PC-3 (cell line): ENCODE measurements around the gene NCL. TPM values are rescaled to one million over a fixed set of nuclear protein-coding genes. Genes with fewer than 3 reads are reported as not detected.
"Not testable (repeated sequence)": the region's sequence is repeated elsewhere in the genome, so short reads cannot be mapped to it uniquely, and the experiment has no call there.

Experiments used
- ATAC-seq: fragments of 200-7000 bp; cut with Tn5 transposase; 2 replicates; pipeline ENCODE4 v1.9.1; 2020; ENCODE audit warnings: mild to moderate bottlenecking, moderate library complexity
- BruUV-seq: library from RNA; stranded (reverse); fragments of 400-500 nt; replicated peaks from 2 replicates; lab custom pipeline; 2021; lab: Mats Ljungman, UMichigan
- CTCF ChIA-PET: fragments of 300-600 bp; sonication (Branson Sonifier 250); formaldehyde crosslinking; loops from one replicate; lab custom pipeline; 2022; ENCODE audit warnings: antibody characterized with exemption; lab: Charles Lee
- POLR2A ChIA-PET: fragments of 300-600 bp; sonication (Branson Sonifier 250); formaldehyde crosslinking; loops from one replicate; lab custom pipeline; 2022; ENCODE audit warnings: antibody characterized with exemption; ENCODE audit not compliant: unreplicated experiment; lab: Charles Lee
- DNase-seq: peaks from one replicate; pipeline ENCODE4 v3.0.0-alpha.2; 2015
- H2AFZ ChIP-seq: fragments of 300-600 bp; sonication (generic); 2 replicates; pipeline ENCODE4 v1.6.0; 2016; ENCODE audit warnings: antibody characterized with exemption, low read length
- H3F3A ChIP-seq: fragments of 300-600 bp; sonication (generic); one replicate; pipeline ENCODE4 v1.6.0; 2017; ENCODE audit warnings: antibody characterized with exemption, low read length, control low read depth, mild to moderate bottlenecking; ENCODE audit not compliant: unreplicated experiment
- H3K27ac ChIP-seq: fragments of 300-600 bp; sonication (generic); 2 replicates; pipeline ENCODE4 v1.5.1; 2016; ENCODE audit warnings: mild to moderate bottlenecking, low read length
- H3K27me3 ChIP-seq: fragments of 300-600 bp; sonication (generic); 2 replicates; pipeline ENCODE4 v1.6.1; 2016; ENCODE audit warnings: low read length, mixed read lengths
- H3K36me3 ChIP-seq: fragments of 300-600 bp; sonication (generic); 2 replicates; pipeline ENCODE4 v1.6.1; 2016; ENCODE audit warnings: low read depth, mixed run types, low read length, mixed read lengths
- H3K4me1 ChIP-seq: fragments of 300-600 bp; sonication (generic); 2 replicates; pipeline ENCODE4 v1.5.1; 2016; ENCODE audit warnings: low read length; ENCODE audit not compliant: insufficient read depth
- H3K4me2 ChIP-seq: fragments of 300-600 bp; sonication (generic); 2 replicates; pipeline ENCODE4 v1.6.0; 2016; ENCODE audit warnings: low read length
- H3K4me3 ChIP-seq: fragments of 300-600 bp; sonication (generic); 2 replicates; pipeline ENCODE4 v1.5.1; 2016; ENCODE audit warnings: mild to moderate bottlenecking, low read length, mixed read lengths
- H3K79me2 ChIP-seq: fragments of 300-600 bp; sonication (generic); 2 replicates; pipeline ENCODE4 v1.6.1; 2017; ENCODE audit warnings: low read length, mixed read lengths
- H3K9ac ChIP-seq: fragments of 300-600 bp; sonication (generic); 2 replicates; pipeline ENCODE4 v1.6.0; 2016; ENCODE audit warnings: mild to moderate bottlenecking, low read length
- H3K9me2 ChIP-seq: fragments of 300-600 bp; sonication (generic); replicated peaks from 2 replicates; pipeline ENCODE4 v1.6.1; 2016; ENCODE audit warnings: mixed run types, low read length, mixed read lengths
- H3K9me3 ChIP-seq: fragments of 300-600 bp; sonication (generic); 2 replicates; pipeline ENCODE4 v1.6.1; 2016; ENCODE audit warnings: low read length, mixed read lengths
- H4K20me1 ChIP-seq: fragments of 300-600 bp; sonication (generic); 2 replicates; pipeline ENCODE4 v1.6.1; 2016; ENCODE audit warnings: low read length, mixed read lengths
- CTCF ChIP-seq: fragments of 300-600 bp; sonication (generic); conservative IDR thresholded peaks from 2 replicates; pipeline ENCODE4 v1.5.1; 2017; ENCODE audit warnings: antibody characterized with exemption, low read depth, mild to moderate bottlenecking, low read length
- EZH2 ChIP-seq: fragments of 300-600 bp; sonication (generic); IDR thresholded peaks from one replicate; pipeline ENCODE4 v1.6.1; 2017; ENCODE audit warnings: antibody characterized with exemption, mild to moderate bottlenecking, low read length; ENCODE audit not compliant: unreplicated experiment
- EZH2phosphoT487 ChIP-seq: fragments of 300-600 bp; sonication (generic); IDR thresholded peaks from 2 replicates; pipeline ENCODE4 v1.6.1; 2018; ENCODE audit warnings: mild to moderate bottlenecking, antibody characterized with exemption, low read length, borderline replicate concordance
- intact Hi-C: fragments of 100-400 bp; cut with micrococcal nuclease; formaldehyde crosslinking; loops from 2 replicates; pipeline ENCODE4 v1.9.0; 2023
- total RNA-seq: library from RNA; depleted of rRNA; stranded (reverse); fragments of >200 nt; gene quantifications from 2 replicates; pipeline ENCODE4 v1.2.3, GENCODE V29; 2014

The NCL gene
- total RNA-seq, 1 experiment from 2014 or later, result 430 TPM

- Histone ChIP-seq H3K27me3 (no peaks in the 10 kb centered on the region), H3F3A (no peaks in the 10 kb centered on the region), H4K20me1 (no peaks in the 10 kb centered on the region), H3K36me3 (no peaks in the 10 kb centered on the region), H3K9me2 (no peaks in the 10 kb centered on the region), H3K9ac (no peak overlapping the region), H3K79me2 (no peaks in the 10 kb centered on the region), H2AFZ (no peak overlapping the region), H3K4me3 (no peak overlapping the region), H3K27ac (no peak overlapping the region), H3K4me2 (no peak overlapping the region), H3K9me3 (no peaks in the 10 kb centered on the region), H3K4me1 (no peaks in the 10 kb centered on the region)
- POLR2A ChIA-PET, result no interaction called here
- BruUV-seq, result no TSS peak
- intact Hi-C loops, result no loop called here
- TF ChIP-seq EZH2phosphoT487 (no peak), EZH2 (no peak), CTCF (no peak)
- DNase-seq, result no peak
- CTCF ChIA-PET, result no interaction called here
- no peak for ATAC-seq
Measured at GRCh38 chr2:231436957-231437356, 27.3 kb downstream of the NCL start.

GRCh38 chr2:231433990-231434389 lies 30.3 kb downstream of the NCL start:
- TF ChIP-seq EZH2 (no peak), CTCF (no peak), EZH2phosphoT487 (no peak)
- Histone ChIP-seq H2AFZ (no peak overlapping the region), H3K4me2 (no peak overlapping the region), H3K4me1 (no peaks in the 10 kb centered on the region), H3K36me3 (no peaks in the 10 kb centered on the region), H3K9ac (no peak overlapping the region), H4K20me1 (no peaks in the 10 kb centered on the region), H3K27me3 (no peaks in the 10 kb centered on the region), H3K27ac (no peak overlapping the region), H3K79me2 (no peaks in the 10 kb centered on the region), H3K9me3 (no peaks in the 10 kb centered on the region), H3K4me3 (no peak overlapping the region), H3K9me2 (no peaks in the 10 kb centered on the region), H3F3A (no peaks in the 10 kb centered on the region)
- BruUV-seq, result no TSS peak
- CTCF ChIA-PET, result no interaction called here
- ATAC-seq (no peak), DNase-seq (no peak)
- POLR2A ChIA-PET, result no interaction called here
- intact Hi-C loops, result no loop called here

- ATAC-seq, result no peak
- H4K20me1 ChIP-seq, result no peaks in the 10 kb centered on the region
- no peaks in the 10 kb centered on the region for H3F3A ChIP-seq
- H3K79me2 ChIP-seq, result no peaks in the 10 kb centered on the region
- ChIA-PET POLR2A (no interaction called here), CTCF (no interaction called here)
- TF ChIP-seq CTCF (no peak), EZH2phosphoT487 (no peak), EZH2 (no peak)
- no peaks in the 10 kb centered on the region for H3K9me2 ChIP-seq
- no peak overlapping the region for H3K9ac ChIP-seq
- no peak overlapping the region for H3K27ac ChIP-seq
- intact Hi-C loops, result no loop called here
- no peaks in the 10 kb centered on the region for H3K27me3 ChIP-seq
- H2AFZ ChIP-seq, result no peak overlapping the region
- H3K9me3 ChIP-seq, result no peaks in the 10 kb centered on the region
- H3K36me3 ChIP-seq, result no peaks in the 10 kb centered on the region
- H3K4me2 ChIP-seq, result no peak overlapping the region
- no peak overlapping the region for H3K4me3 ChIP-seq
- BruUV-seq, result no TSS peak
- H3K4me1 ChIP-seq, result no peaks in the 10 kb centered on the region
- DNase-seq, result no peak
Measured at GRCh38 chr2:231431606-231432005, 32.7 kb downstream of the NCL start.

- H4K20me1 ChIP-seq, CTCF ChIA-PET, H3K4me2 ChIP-seq, H3K36me3 ChIP-seq, DNase-seq, intact Hi-C loops, H3K27me3 ChIP-seq, H3K9me3 ChIP-seq, H3K9ac ChIP-seq, BruUV-seq, H3K4me3 ChIP-seq, POLR2A ChIA-PET, H2AFZ ChIP-seq, H3K27ac ChIP-seq, H3K9me2 ChIP-seq, H3K79me2 ChIP-seq, H3F3A ChIP-seq, ATAC-seq, H3K4me1 ChIP-seq: not testable (repeated sequence)
Measured at GRCh38 chr2:231430437-231430836, 33.8 kb downstream of the NCL start.
